Pulmonary artery endothelial cell (primary cell): ENCODE measurements around the gene GRIN1. TPM values are rescaled to one million over a fixed set of nuclear protein-coding genes. Genes with fewer than 3 reads are reported as not detected.

Experiments
- DNase-seq: peaks from one replicate; pipeline ENCODE4 v3.0.0-alpha.2; 2011; ENCODE audit warnings: low read depth, low spot score
- total RNA-seq: library from RNA; depleted of rRNA; stranded (reverse); fragments of >200 nt; gene quantifications from 2 replicates; pipeline ENCODE4 v1.2.3, GENCODE V29; 2014

GRIN1 gene
- total RNA-seq, 1 donor from 2014 or later: 0.26 TPM

- DNase-seq: no peak
Observed at GRCh38 chr9:137178201-137178938, 39.4 kb downstream of the GRIN1 start.

- no peak for DNase-seq
Observed at GRCh38 chr9:137178939-137179630, 40.1 kb downstream of the GRIN1 start.

- no peak for DNase-seq
Observed at GRCh38 chr9:137179761-137180160, 40.8 kb downstream of the GRIN1 start.

- DNase-seq: no peak
Observed at GRCh38 chr9:137180491-137180890, 41.5 kb downstream of the GRIN1 start.

- DNase-seq: no peak
Observed at GRCh38 chr9:137181680-137182079, 42.7 kb downstream of the GRIN1 start.

GRCh38 chr9:137182836-137183235 lies 43.9 kb downstream of the GRIN1 start:
- no peak for DNase-seq

- DNase-seq: no peak
Observed at GRCh38 chr9:137183980-137184595, 45.1 kb downstream of the GRIN1 start.

GRCh38 chr9:137184881-137185660 lies 46.1 kb downstream of the GRIN1 start:
- DNase-seq: no peak

- no peak for DNase-seq
Observed at GRCh38 chr9:137185921-137186320, 47.0 kb downstream of the GRIN1 start.

GRCh38 chr9:137186385-137186784 lies 47.4 kb downstream of the GRIN1 start:
- no peak for DNase-seq

GRCh38 chr9:137187386-137187785 lies 48.4 kb downstream of the GRIN1 start:
- no peak for DNase-seq

- no peak for DNase-seq
Observed at GRCh38 chr9:137188086-137188489, 49.1 kb downstream of the GRIN1 start.

- peak; percentile 64 for DNase-seq
Observed at GRCh38 chr9:137188490-137189296, 49.7 kb downstream of the GRIN1 start, which contains the start of the genes ANAPC2 and SSNA1. ANAPC2 (minus strand) TSS chr9:137188560; CDS start chr9:137188532, 28 bp downstream. SSNA1 (plus strand) TSS chr9:137188676; CDS start chr9:137188727, 51 bp downstream.

GRCh38 chr9:137189297-137190295 lies 50.6 kb downstream of the GRIN1 start:
- no peak for DNase-seq

GRCh38 chr9:137190315-137190856 lies 51.4 kb downstream of the GRIN1 start:
- no peak for DNase-seq

- no peak for DNase-seq
Observed at GRCh38 chr9:137191245-137191644, 52.3 kb downstream of the GRIN1 start.

- DNase-seq: no peak
Observed at GRCh38 chr9:137191691-137192447, 52.9 kb downstream of the GRIN1 start.

GRCh38 chr9:137192448-137192780 lies 53.5 kb downstream of the GRIN1 start:
- DNase-seq: no peak
